Right lobe of liver (tissue), 6 donors: ENCODE results near the gene NOP10. TPM values are rescaled to one million over a fixed set of nuclear protein-coding genes. Genes with fewer than 3 reads are reported as not detected.

Source experiments
- ATAC-seq, 4 donors: fragments of 200-7000 bp; cut with Tn5 transposase; one replicate each; pipeline ENCODE4 v1.9.1; 2020; ENCODE audit warnings: mild to moderate bottlenecking in 4 of 4, moderate library complexity in 4 of 4
- DNase-seq, 3 donors: peaks; one replicate each; pipeline ENCODE4 v3.0.0-alpha.2; 2020
- H3K27ac ChIP-seq, 3 donors: fragments of 200-600 bp; one replicate each; pipeline ENCODE4 v1.8.0; 2022
- H3K27me3 ChIP-seq, 2 donors: fragments of 200-600 bp; one replicate each; pipeline ENCODE4 v1.8.0; 2022
- H3K36me3 ChIP-seq, 4 donors: fragments of 200-600 bp; sonication (generic) in 1 of 4; one replicate each; pipeline versions ENCODE4 v1.5.1 to v1.8.0; 2017 to 2022; ENCODE audit warnings: control low read depth in 1 of 4
- H3K4me1 ChIP-seq, 4 donors: fragments of 200-600 bp; sonication (generic) in 1 of 4; one replicate each; pipeline versions ENCODE4 v1.5.1 to v1.8.0; 2017 to 2022; ENCODE audit warnings: control low read depth in 1 of 4
- H3K4me3 ChIP-seq, 3 donors: fragments of 200-600 bp; one replicate each; pipeline ENCODE4 v1.8.0; 2022
- H3K9me3 ChIP-seq, 4 donors: fragments of 200-600 bp; sonication (generic) in 1 of 4; one replicate each; pipeline versions ENCODE4 v1.5.1 to v1.8.0; 2017 to 2022; ENCODE audit warnings: control low read depth in 1 of 4
- CTCF ChIP-seq, 4 donors: fragments of 200-600 bp in 3 of 4; fragments of 450-650 bp in 1 of 4; IDR thresholded peaks; one replicate each; pipeline versions ENCODE4 v1.5.1 to v1.8.0; 2016 to 2022; ENCODE audit warnings: antibody characterized with exemption in 4 of 4, mild to moderate bottlenecking in 2 of 4
- POLR2A ChIP-seq: fragments of 450-650 bp; IDR thresholded peaks from one replicate; pipeline ENCODE4 v1.6.1; 2017; ENCODE audit warnings: antibody characterized with exemption, mild to moderate bottlenecking
- WGBS: methylation state at CpG from one replicate; pipeline ENCODE4 v1.1.6; 2018; ENCODE audit warnings: low coverage, low lambda C conversion rate; ENCODE audit not compliant: insufficient coverage; ENCODE audit errors: missing lambda C conversion rate; 5-methylcytosine and 5-hydroxymethylcytosine counted together
- intact Hi-C, 2 donors: fragments of 100-400 bp; cut with DNase I; formaldehyde crosslinking; loops; one replicate each; pipeline versions ENCODE4 v1.11.2 to v1.14.1; 2022
- total RNA-seq, 6 experiments: library from RNA; depleted of rRNA in 2 of 6; stranded (reverse); fragments of >200 nt in 2 of 6; fragmentation: NEBNext Ultra II Directional in 3 of 6; extraction: Animal tissue kit (Norgen Biotek cat#: 25700) in 3 of 6; gene quantifications; one replicate each; pipeline versions ENCODE4 v1.1.0 to v1.2.4, GENCODE V29; 2016 to 2023
- donor health status: DM: no; HTN: yes; CAD: no.
- donor health status: DM: no; HTN: no; CAD: no.
- donor health status: DM: no; HTN: no; CAD: no.
- donor health status: DM: no; HTN: yes; CAD: no.
- donor health status: DM: no; HTN: yes; CAD: no.

NOP10 gene
- total RNA-seq, 6 experiments from 2014 or later, result 59.2 to 177 (median 79.2) TPM

GRCh38 chr15:34365091-34365825, 22.3 kb upstream of the NOP10 start:
- H3K4me1 ChIP-seq, result peaks cover 0 to 6% (median 0%) of the 10 kb centered on the region in 4 donors
- ATAC-seq (no peak), DNase-seq (no peak)
- intact Hi-C loops, result loop anchor here in 1 of 2 donors (10.0 kb wide), 1 partner anchor 120 kb away; no protein-coding TSS in a partner anchor
- no peaks in the 10 kb centered on the region for H3K9me3 ChIP-seq
- no peaks in the 10 kb centered on the region for H3K36me3 ChIP-seq
- H3K27me3 ChIP-seq, result no peaks in the 10 kb centered on the region
- 70% methylated on average over 8 of the region's 16 CpGs for WGBS
- no peak overlapping the region for H3K27ac ChIP-seq
- no peak for TF ChIP-seq POLR2A
- no peak for TF ChIP-seq CTCF (IDR thresholded peaks at IDR 0.05)
- no peak overlapping the region for H3K4me3 ChIP-seq

- no peak for ATAC-seq
- Histone ChIP-seq H3K9me3 (no peaks in the 10 kb centered on the region), H3K4me3 (no peak overlapping the region), H3K27ac (no peak overlapping the region), H3K36me3 (no peaks in the 10 kb centered on the region), H3K4me1 (peaks cover 0 to 6% (median 0%) of the 10 kb centered on the region in 4 donors), H3K27me3 (no peaks in the 10 kb centered on the region)
- 100% methylated on average over 3 of the region's 8 CpGs for WGBS
- no peak for DNase-seq
- TF ChIP-seq POLR2A (no peak), CTCF (IDR thresholded peaks at IDR 0.05) (no peak)
- intact Hi-C loops, result loop anchor here in 1 of 2 donors (10.0 kb wide), 1 partner anchor 119 kb away; no protein-coding TSS in a partner anchor
Observed at GRCh38 chr15:34364041-34364440, 21.1 kb upstream of the NOP10 start.

GRCh38 chr15:34362047-34362773, 19.3 kb upstream of the NOP10 start:
- Histone ChIP-seq H3K36me3 (no peaks in the 10 kb centered on the region), H3K4me3 (no peak overlapping the region), H3K9me3 (no peaks in the 10 kb centered on the region), H3K4me1 (no peaks in the 10 kb centered on the region), H3K27me3 (no peaks in the 10 kb centered on the region), H3K27ac (no peak overlapping the region)
- no peak for DNase-seq
- no peak for TF ChIP-seq POLR2A
- TF ChIP-seq CTCF (IDR thresholded peaks at IDR 0.05), result no peak
- WGBS, result 61% methylated on average over 6 of the region's 10 CpGs
- ATAC-seq, result no peak
- intact Hi-C loops, result loop anchor here in 1 of 2 donors (10.0 kb wide), 1 partner anchor 117 kb away; no protein-coding TSS in a partner anchor

GRCh38 chr15:34361278-34361677, 18.3 kb upstream of the NOP10 start:
- intact Hi-C loops, result loop anchor here in 1 of 2 donors (10.0 kb wide), 1 partner anchor 116 kb away; no protein-coding TSS in a partner anchor
- H3K9me3 ChIP-seq, result no peaks in the 10 kb centered on the region
- H3K4me3 ChIP-seq, result no peak overlapping the region
- no peak for ATAC-seq
- DNase-seq, result no peak
- TF ChIP-seq CTCF (IDR thresholded peaks at IDR 0.05), result no peak
- no peak for TF ChIP-seq POLR2A
- 100% methylated on average over 1 of the region's 7 CpGs for WGBS
- no peaks in the 10 kb centered on the region for H3K4me1 ChIP-seq
- no peaks in the 10 kb centered on the region for H3K27me3 ChIP-seq
- no peaks in the 10 kb centered on the region for H3K36me3 ChIP-seq
- H3K27ac ChIP-seq, result no peak overlapping the region
